Stimulated activated CD4-positive, alpha-beta T cell treated with anti-CD3 and anti-CD28 coated beads, Interleukin-4, amount 100 ng/mL, for 24 hours (primary cell): ENCODE data around the gene PDE4A.

Source experiments
- DNase-seq: peaks from one replicate; pipeline ENCODE4 v3.0.0-alpha.2; 2020

Gene PDE4A

GRCh38 chr19:10516671-10517286 is 96.4 kb downstream of the PDE4A start:
- no peak for DNase-seq

GRCh38 chr19:10517361-10517759 is 97.0 kb downstream of the PDE4A start, which contains the start of gene S1PR5:
Gene S1PR5 (minus strand): TSS chr19:10517447. CDS start chr19:10515011, 2,436 bp downstream.
- no peak for DNase-seq

DNA sequence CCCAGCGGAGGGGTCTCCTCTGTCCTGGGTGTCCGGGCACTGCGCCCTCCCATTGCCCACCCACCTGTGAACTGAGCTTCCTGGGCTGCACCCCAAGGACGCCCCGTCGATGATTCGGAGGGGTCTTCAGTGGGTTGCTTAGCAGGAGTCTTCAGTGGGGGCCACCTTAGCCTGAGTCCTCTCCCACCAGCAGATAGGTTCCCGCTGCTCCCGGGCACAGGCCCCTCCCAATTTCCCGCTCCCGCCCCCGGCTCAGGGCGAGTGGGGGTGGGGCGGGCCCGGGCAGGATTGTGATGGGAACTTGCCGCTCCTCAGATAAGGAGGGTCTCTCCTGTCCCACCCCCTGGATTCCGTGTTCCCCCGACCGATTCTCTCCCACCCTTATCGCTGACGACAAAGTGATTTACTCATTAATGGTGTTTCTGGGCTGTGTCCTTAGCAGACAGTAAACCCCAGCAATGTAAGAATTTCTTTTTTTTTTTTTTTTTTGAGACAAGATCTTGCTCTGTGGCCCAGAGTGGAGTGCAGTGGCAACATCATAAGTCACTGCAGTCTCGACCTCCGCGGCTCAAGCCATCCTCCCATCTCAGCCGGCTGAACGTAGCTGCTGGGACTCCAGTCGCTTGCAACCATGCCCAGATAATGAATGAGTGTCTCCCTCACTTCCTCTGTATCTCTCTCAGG is 97.6 kb downstream of the PDE4A start:
- DNase-seq: no peak

DNA sequence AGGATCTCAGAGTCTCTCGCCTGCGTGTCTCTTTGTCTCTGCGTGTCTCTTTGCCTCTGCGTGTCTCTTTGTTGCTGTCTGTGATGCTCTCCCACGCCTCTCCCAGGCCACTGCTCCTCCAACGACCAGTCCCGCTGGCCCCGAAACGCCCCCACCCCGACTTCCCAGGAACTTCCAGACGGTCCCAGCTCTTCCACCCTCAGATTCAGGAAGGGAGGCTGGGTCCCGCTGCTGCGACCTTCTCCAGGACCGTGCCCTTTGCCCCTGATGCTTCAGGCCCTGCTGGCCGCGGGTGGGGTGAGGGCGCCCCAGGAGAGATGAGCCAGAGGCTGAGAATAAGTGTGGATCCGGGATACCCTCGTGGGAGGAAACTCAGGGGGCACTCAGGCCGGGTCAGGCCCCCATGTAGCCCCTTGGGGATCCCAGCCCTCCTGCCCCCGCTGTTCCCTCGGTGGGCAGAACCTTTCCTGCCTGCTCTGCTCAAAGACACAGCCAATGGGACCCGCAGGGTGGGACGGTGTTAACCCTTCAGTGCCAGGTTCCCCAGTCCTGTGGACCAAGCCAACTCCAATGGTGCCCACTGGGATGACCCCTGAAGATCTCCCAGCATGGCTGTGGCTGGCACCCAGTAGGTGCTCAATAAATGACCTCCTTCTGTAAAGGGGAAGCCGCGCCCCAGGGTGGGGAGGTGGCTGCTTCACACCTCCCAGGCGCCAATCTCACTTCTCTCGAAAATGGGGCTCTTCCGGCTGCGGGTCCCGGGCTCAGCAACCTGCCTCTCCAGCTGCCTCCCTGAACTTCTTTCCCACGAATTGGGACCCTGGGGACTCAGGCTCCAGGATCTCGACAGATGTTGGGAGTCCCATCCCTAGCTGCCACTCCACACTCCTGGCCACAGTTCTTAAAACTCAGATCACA is 98.4 kb downstream of the PDE4A start:
- no peak for DNase-seq
